Nephron (organoid): ENCODE measurements around the gene GPR61.

ENCODE experiments used
- H3K27ac Mint-ChIP-seq, 3 experiments: 2 replicates each; pipeline ENCODE4 v1.8.0; 2020; ENCODE audit warnings: mixed read lengths in 3 of 3, mild to moderate bottlenecking in 2 of 3, moderate library complexity in 1 of 3
- H3K27me3 Mint-ChIP-seq: 2 replicates; pipeline ENCODE4 v1.8.0; 2021; ENCODE audit warnings: low read depth, mild to moderate bottlenecking, moderate library complexity, mixed read lengths
- H3K36me3 Mint-ChIP-seq: 2 replicates; pipeline ENCODE4 v1.8.0; 2020; ENCODE audit warnings: low read depth, mixed read lengths
- H3K4me1 Mint-ChIP-seq: 2 replicates; pipeline ENCODE4 v1.8.0; 2020; ENCODE audit warnings: mixed read lengths
- H3K4me3 Mint-ChIP-seq, 3 experiments: 2 replicates each; pipeline ENCODE4 v1.8.0; 2020; ENCODE audit warnings: mild to moderate bottlenecking in 3 of 3, mixed read lengths in 3 of 3, moderate library complexity in 2 of 3
- H3K9me3 Mint-ChIP-seq: 2 replicates; pipeline ENCODE4 v1.8.0; 2020; ENCODE audit warnings: mixed read lengths
- CTCF ChIP-seq, 3 experiments: fragments of 200-600 bp; sonication (generic); IDR thresholded peaks; one replicate each; pipeline ENCODE4 v1.5.0; 2021; ENCODE audit warnings: antibody characterized with exemption in 3 of 3; ENCODE audit not compliant: unreplicated experiment in 3 of 3

GPR61 gene

GRCh38 chr1:109547463-109548320 lies 8.0 kb downstream of the GPR61 start:
- Mint-ChIP-seq H3K36me3 (no peaks in the 10 kb centered on the region), H3K4me1 (peaks cover 40% of the 10 kb centered on the region), H3K27me3 (peaks cover 4% of the 10 kb centered on the region), H3K4me3 (peak overlapping the region; percentile 90 to 96 (median 95)), H3K27ac (peak overlapping the region; percentile 88 to 93 (median 90)), H3K9me3 (no peaks in the 10 kb centered on the region)
- TF ChIP-seq CTCF (IDR thresholded peaks at IDR 0.05; ENCODE audit: unreplicated experiment in 3 of 3), result no peak

GRCh38 chr1:109548321-109549267 lies 8.9 kb downstream of the GPR61 start, which contains the start of gene GNAI3:
TSS of gene GNAI3 (plus strand) at chr1:109548615. CDS start at chr1:109548721, 106 bp downstream.
- peak within 1 kb of the TSS; percentile 90 to 96 (median 95) for H3K4me3 Mint-ChIP-seq
- H3K9me3 Mint-ChIP-seq, result no peaks in the 10 kb centered on the region
- no peaks in the 10 kb centered on the region for H3K36me3 Mint-ChIP-seq
- H3K4me1 Mint-ChIP-seq, result peaks cover 40% of the 10 kb centered on the region
- peak within 1 kb of the TSS; percentile 88 to 93 (median 90) for H3K27ac Mint-ChIP-seq
- TF ChIP-seq CTCF (IDR thresholded peaks at IDR 0.05; ENCODE audit: unreplicated experiment in 3 of 3), result no peak
- H3K27me3 Mint-ChIP-seq, result no peaks in the 10 kb centered on the region

GRCh38 chr1:109556563-109556962 lies 16.9 kb downstream of the GPR61 start:
- no peaks in the 10 kb centered on the region for H3K9me3 Mint-ChIP-seq
- no peak for TF ChIP-seq CTCF (IDR thresholded peaks at IDR 0.05; ENCODE audit: unreplicated experiment in 3 of 3)
- H3K4me1 Mint-ChIP-seq, result peaks cover 24% of the 10 kb centered on the region
- H3K36me3 Mint-ChIP-seq, result peaks cover 14% of the 10 kb centered on the region
- no peak overlapping the region for H3K27ac Mint-ChIP-seq
- H3K27me3 Mint-ChIP-seq, result no peaks in the 10 kb centered on the region
- H3K4me3 Mint-ChIP-seq, result no peak overlapping the region

- Mint-ChIP-seq H3K4me1 (peaks cover 29% of the 10 kb centered on the region), H3K9me3 (no peaks in the 10 kb centered on the region), H3K27me3 (no peaks in the 10 kb centered on the region), H3K36me3 (peaks cover 14% of the 10 kb centered on the region), H3K27ac (no peak overlapping the region), H3K4me3 (no peak overlapping the region)
- no peak for TF ChIP-seq CTCF (IDR thresholded peaks at IDR 0.05; ENCODE audit: unreplicated experiment in 3 of 3)
Observed at GRCh38 chr1:109557520-109557919, 17.8 kb downstream of the GPR61 start.

- Mint-ChIP-seq H3K4me1 (peaks cover 42% of the 10 kb centered on the region), H3K27me3 (no peaks in the 10 kb centered on the region), H3K9me3 (no peaks in the 10 kb centered on the region), H3K27ac (peak overlapping the region in 1 of 3 experiments; percentile 25), H3K36me3 (peaks cover 8% of the 10 kb centered on the region), H3K4me3 (no peak overlapping the region)
- TF ChIP-seq CTCF (IDR thresholded peaks at IDR 0.05; ENCODE audit: unreplicated experiment in 3 of 3), result no peak
Observed at GRCh38 chr1:109559995-109560394, 20.3 kb downstream of the GPR61 start.
